ENCODE results near the gene CPZ.

Gene CPZ

GRCh38 chr4:8639777-8640720 lies 47.5 kb downstream of the CPZ start:
- DNase-seq (ENCODE audit: low read depth): no peak

GRCh38 chr4:8640816-8641215 lies 48.3 kb downstream of the CPZ start:
- no peak for DNase-seq (ENCODE audit: low read depth)

GRCh38 chr4:8641256-8641655 lies 48.7 kb downstream of the CPZ start:
- no peak for DNase-seq (ENCODE audit: low read depth)

- no peak for DNase-seq (ENCODE audit: low read depth)
Measured at GRCh38 chr4:8641931-8642650, 49.5 kb downstream of the CPZ start.

GRCh38 chr4:8642651-8643321 lies 50.2 kb downstream of the CPZ start:
- no peak for DNase-seq (ENCODE audit: low read depth)

- DNase-seq (ENCODE audit: low read depth): no peak
Measured at GRCh38 chr4:8643441-8643840, 50.9 kb downstream of the CPZ start.

GRCh38 chr4:8643986-8644385 lies 51.4 kb downstream of the CPZ start:
- no peak for DNase-seq (ENCODE audit: low read depth)

GRCh38 chr4:8644461-8644891 lies 51.9 kb downstream of the CPZ start:
- no peak for DNase-seq (ENCODE audit: low read depth)

GRCh38 chr4:8644966-8645752 lies 52.6 kb downstream of the CPZ start:
- DNase-seq (ENCODE audit: low read depth): no peak

GRCh38 chr4:8645753-8646124 lies 53.2 kb downstream of the CPZ start:
- DNase-seq (ENCODE audit: low read depth): no peak

- no peak for DNase-seq (ENCODE audit: low read depth)
Measured at GRCh38 chr4:8646296-8647093, 53.9 kb downstream of the CPZ start.

- DNase-seq (ENCODE audit: low read depth): no peak
Measured at GRCh38 chr4:8647094-8647570, 54.6 kb downstream of the CPZ start.

GRCh38 chr4:8647626-8648025 lies 55.1 kb downstream of the CPZ start:
- no peak for DNase-seq (ENCODE audit: low read depth)

- DNase-seq (ENCODE audit: low read depth): no peak
Measured at GRCh38 chr4:8648296-8648695, 55.7 kb downstream of the CPZ start.

- DNase-seq (ENCODE audit: low read depth): no peak
Measured at GRCh38 chr4:8648816-8649630, 56.5 kb downstream of the CPZ start.

GRCh38 chr4:8649631-8650361 lies 57.2 kb downstream of the CPZ start:
- no peak for DNase-seq (ENCODE audit: low read depth)

- DNase-seq (ENCODE audit: low read depth): no peak
Measured at GRCh38 chr4:8651661-8652180, 59.2 kb downstream of the CPZ start.

- DNase-seq (ENCODE audit: low read depth): no peak
Measured at GRCh38 chr4:8652181-8653078, 59.9 kb downstream of the CPZ start.
